Measurements from ENCODE around the gene NCOR2. TPM values are rescaled to one million over a fixed set of nuclear protein-coding genes. Genes with fewer than 3 reads are reported as not detected.
A peak's percentile ranks its signal among the peaks of the same experiment; 100 is the strongest.

Gene NCOR2
- total RNA-seq, 1 donor from 2014 or later, result 132 TPM

DNA sequence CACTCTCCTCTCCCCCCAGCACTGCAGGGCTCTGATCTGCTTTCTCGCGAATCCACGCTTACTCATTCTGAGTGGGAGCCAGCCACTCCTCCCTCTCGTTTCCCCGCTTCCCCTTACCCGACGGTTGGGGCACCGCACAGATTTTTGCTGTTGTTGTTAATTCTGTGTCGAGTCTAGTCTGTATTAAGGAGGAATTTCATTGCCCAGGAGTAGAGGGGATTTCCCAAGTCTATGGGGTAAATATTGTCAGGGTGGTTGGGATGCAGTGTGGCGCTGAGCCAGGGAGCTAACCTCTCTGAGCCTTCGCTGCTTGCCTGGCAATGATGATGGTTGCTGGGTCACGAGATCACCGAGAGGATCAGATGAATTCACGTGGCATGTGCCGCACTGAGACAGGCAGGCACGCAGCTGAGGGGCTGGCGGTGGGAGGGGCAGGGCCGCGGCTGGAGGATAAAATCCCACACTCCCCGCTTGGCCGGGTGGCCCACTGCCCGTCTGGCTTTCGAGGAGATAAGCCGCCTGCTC lies 18.5 kb downstream of the NCOR2 start:
- Mint-ChIP-seq H3K36me3 (ENCODE audit: low read depth, unreplicated experiment) (no peaks in the 10 kb centered on the region), H3K4me3 (ENCODE audit: unreplicated experiment) (no peak overlapping the region), H3K27ac (ENCODE audit: unreplicated experiment) (peak overlapping the region; percentile 13), H3K27me3 (ENCODE audit: unreplicated experiment) (peaks cover 10% of the 10 kb centered on the region), H3K9me3 (ENCODE audit: unreplicated experiment) (no peaks in the 10 kb centered on the region), H3K4me1 (ENCODE audit: unreplicated experiment) (peaks cover 16% of the 10 kb centered on the region)
- TF ChIP-seq CTCF (IDR thresholded peaks at IDR 0.05; ENCODE audit: unreplicated experiment), result no peak
- DNase-seq (ENCODE audit: low spot score), result no peak

- Mint-ChIP-seq H3K4me1 (ENCODE audit: unreplicated experiment) (peaks cover 19% of the 10 kb centered on the region), H3K27ac (ENCODE audit: unreplicated experiment) (no peak overlapping the region), H3K27me3 (ENCODE audit: unreplicated experiment) (peaks cover 8% of the 10 kb centered on the region), H3K4me3 (ENCODE audit: unreplicated experiment) (no peak overlapping the region), H3K9me3 (ENCODE audit: unreplicated experiment) (no peaks in the 10 kb centered on the region), H3K36me3 (ENCODE audit: low read depth, unreplicated experiment) (no peaks in the 10 kb centered on the region)
- DNase-seq (ENCODE audit: low spot score), result no peak
- TF ChIP-seq CTCF (IDR thresholded peaks at IDR 0.05; ENCODE audit: unreplicated experiment), result no peak
These were observed 19.8 kb downstream of the NCOR2 start for GRCh38 chr12:124547626-124548025.

DNA sequence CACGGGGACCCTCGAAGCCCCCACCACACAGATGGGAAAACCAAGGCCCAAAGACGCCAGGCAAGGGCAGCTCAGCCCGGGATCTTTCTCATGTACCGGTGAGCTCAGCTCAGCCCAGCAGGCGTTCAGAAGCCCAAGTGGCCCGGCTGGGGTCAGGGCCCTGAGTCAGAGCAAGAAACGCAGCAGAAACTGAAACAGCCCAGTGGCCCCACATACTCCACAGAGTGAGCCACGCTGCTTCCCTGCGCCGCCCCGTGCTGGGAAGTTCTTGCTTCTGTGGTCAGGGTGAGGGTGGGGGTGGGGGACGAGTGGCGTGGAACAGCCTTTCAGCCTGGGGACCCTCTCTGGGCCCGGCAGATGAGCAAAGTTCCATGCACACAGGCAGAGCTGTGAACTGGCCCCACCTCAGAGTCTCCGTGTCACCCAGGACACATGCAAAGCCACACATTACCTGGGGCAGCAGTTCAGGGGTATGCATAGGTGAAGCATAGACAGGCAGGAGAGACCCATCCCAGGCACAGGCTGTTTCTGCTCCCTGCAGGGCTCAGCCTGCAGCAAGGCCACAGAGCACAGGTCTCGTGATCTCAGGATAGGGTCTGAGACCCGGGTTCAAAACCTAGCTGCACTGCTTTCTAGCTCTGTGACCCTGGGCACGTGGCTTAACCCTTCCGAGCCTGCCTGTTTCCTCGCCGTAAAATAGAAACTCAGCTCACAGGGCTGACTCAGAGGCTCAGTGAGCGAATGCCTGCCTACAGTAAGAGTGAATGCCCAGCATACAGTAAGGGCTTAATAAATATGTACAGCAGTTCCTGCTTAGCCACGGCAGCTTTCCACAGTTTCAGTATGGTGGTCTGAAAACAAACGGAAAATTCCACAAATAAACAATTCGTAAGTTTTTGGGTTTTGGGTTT lies 21.6 kb downstream of the NCOR2 start:
- no peak overlapping the region for H3K4me3 Mint-ChIP-seq (ENCODE audit: unreplicated experiment)
- no peak overlapping the region for H3K27ac Mint-ChIP-seq (ENCODE audit: unreplicated experiment)
- no peaks in the 10 kb centered on the region for H3K36me3 Mint-ChIP-seq (ENCODE audit: low read depth, unreplicated experiment)
- peaks cover 8% of the 10 kb centered on the region for H3K27me3 Mint-ChIP-seq (ENCODE audit: unreplicated experiment)
- no peak for DNase-seq (ENCODE audit: low spot score)
- peaks cover 3% of the 10 kb centered on the region for H3K4me1 Mint-ChIP-seq (ENCODE audit: unreplicated experiment)
- no peaks in the 10 kb centered on the region for H3K9me3 Mint-ChIP-seq (ENCODE audit: unreplicated experiment)
- no peak for TF ChIP-seq CTCF (IDR thresholded peaks at IDR 0.05; ENCODE audit: unreplicated experiment)

DNA sequence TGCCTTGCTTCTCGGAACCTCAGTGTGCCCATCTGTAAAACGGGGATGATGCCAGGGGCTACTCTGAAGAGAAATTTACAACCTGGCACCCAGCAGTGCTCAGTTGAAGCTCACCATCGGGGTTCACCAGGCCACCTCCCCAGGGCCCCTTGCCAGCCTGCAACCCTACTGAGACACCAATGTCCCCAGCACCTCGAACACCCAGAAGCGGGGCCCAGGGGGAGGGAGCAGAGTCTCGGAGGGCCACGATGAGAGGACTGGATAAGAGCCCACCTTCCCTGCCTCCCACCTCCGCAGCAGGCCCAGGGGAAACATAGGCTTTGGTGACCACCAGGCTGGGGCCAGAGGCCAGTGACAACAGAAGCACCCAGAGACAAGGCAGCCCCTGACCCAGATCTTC lies 22.4 kb downstream of the NCOR2 start:
- DNase-seq (ENCODE audit: low spot score), result no peak
- H3K27ac Mint-ChIP-seq (ENCODE audit: unreplicated experiment), result no peak overlapping the region
- no peak for TF ChIP-seq CTCF (IDR thresholded peaks at IDR 0.05; ENCODE audit: unreplicated experiment)
- no peaks in the 10 kb centered on the region for H3K9me3 Mint-ChIP-seq (ENCODE audit: unreplicated experiment)
- H3K4me3 Mint-ChIP-seq (ENCODE audit: unreplicated experiment), result no peak overlapping the region
- H3K36me3 Mint-ChIP-seq (ENCODE audit: low read depth, unreplicated experiment), result no peaks in the 10 kb centered on the region
- H3K27me3 Mint-ChIP-seq (ENCODE audit: unreplicated experiment), result peaks cover 8% of the 10 kb centered on the region
- H3K4me1 Mint-ChIP-seq (ENCODE audit: unreplicated experiment), result peaks cover 3% of the 10 kb centered on the region

All from endothelial cell (in vitro differentiated cells).